Keratinocyte (primary cell): ENCODE measurements around the gene KCNH1.

ENCODE experiments used
- EZH2 ChIP-seq: IDR thresholded peaks from one replicate; pipeline ENCODE4 v1.6.1; 2012; ENCODE audit warnings: inconsistent platforms, mild to moderate bottlenecking, low read length, moderate library complexity
- TF ChIP-seq, protein P1 (sequence below), 3 experiments: IDR thresholded peaks in 1 of 3; conservative IDR thresholded peaks in 1 of 3; optimal IDR thresholded peaks in 1 of 3; 2 replicates in 2 of 3; 3 replicates in 1 of 3; pipeline versions ENCODE3 to v1.5.1; 2011; ENCODE audit warnings: low read length in 3 of 3, mild to moderate bottlenecking in 3 of 3, moderate library complexity in 2 of 3, control low read depth in 1 of 3, inconsistent platforms in 1 of 3; ENCODE audit not compliant: insufficient read depth in 2 of 3; ENCODE audit errors: extremely low read depth in 1 of 3

DNA sequence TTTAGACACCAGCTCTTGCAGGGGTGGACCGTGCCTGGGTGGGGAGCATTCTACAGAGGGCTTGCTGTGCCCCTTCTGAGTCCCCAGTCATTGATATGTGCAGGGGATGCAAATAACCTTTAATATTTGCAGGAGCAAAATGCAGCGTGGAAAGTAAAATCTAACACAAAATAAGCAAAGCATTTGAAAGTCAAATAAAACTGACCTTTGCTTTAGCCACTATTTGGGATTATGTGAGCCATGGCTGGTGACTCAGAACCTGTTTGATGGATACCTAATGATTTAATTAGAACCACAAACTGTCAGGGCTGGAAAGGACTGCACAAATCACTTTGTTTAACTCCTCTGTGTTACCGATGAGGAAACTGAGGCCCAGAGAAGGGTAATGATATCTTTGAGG lies 427.7 kb downstream of the KCNH1 start:
- TF ChIP-seq, protein P1, sequence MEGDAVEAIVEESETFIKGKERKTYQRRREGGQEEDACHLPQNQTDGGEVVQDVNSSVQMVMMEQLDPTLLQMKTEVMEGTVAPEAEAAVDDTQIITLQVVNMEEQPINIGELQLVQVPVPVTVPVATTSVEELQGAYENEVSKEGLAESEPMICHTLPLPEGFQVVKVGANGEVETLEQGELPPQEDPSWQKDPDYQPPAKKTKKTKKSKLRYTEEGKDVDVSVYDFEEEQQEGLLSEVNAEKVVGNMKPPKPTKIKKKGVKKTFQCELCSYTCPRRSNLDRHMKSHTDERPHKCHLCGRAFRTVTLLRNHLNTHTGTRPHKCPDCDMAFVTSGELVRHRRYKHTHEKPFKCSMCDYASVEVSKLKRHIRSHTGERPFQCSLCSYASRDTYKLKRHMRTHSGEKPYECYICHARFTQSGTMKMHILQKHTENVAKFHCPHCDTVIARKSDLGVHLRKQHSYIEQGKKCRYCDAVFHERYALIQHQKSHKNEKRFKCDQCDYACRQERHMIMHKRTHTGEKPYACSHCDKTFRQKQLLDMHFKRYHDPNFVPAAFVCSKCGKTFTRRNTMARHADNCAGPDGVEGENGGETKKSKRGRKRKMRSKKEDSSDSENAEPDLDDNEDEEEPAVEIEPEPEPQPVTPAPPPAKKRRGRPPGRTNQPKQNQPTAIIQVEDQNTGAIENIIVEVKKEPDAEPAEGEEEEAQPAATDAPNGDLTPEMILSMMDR (optimal IDR thresholded peaks at IDR 0.05 in 1 of 3, IDR thresholded peaks at IDR 0.05 in 1 of 3, conservative IDR thresholded peaks at IDR 0.05 in 1 of 3; ENCODE audit: extremely low read depth in 1 of 3, insufficient read depth in 2 of 3, low read length in 3 of 3), result no peak
- no peak for TF ChIP-seq EZH2
